Measurements from ENCODE around the gene NDRG4. TPM values are rescaled to one million over a fixed set of nuclear protein-coding genes. Genes with fewer than 3 reads are reported as not detected.

NDRG4 gene
- polyA plus RNA-seq, 1 of the 3 experiments (the other 2 are of a cell fraction), result 52.0 TPM

Small RNA genes lying within 50 kb of the gene (small RNA-seq; reads per million reads assigned to genes)
- gene RNU6-103P, result 0 reads per million in 7 experiments
- gene SNORA46, result 28.4 to 744 (median 96.1) reads per million in 7 experiments
- gene SNORA50A, result 0 reads per million in 7 experiments

Other genes starting within 250 kb of the NDRG4 start
- not detected in 2 replicates for gene PRSS54, start 205.1 kb upstream of the NDRG4 start, polyA plus RNA-seq (2012; rRNA removed)
- gene GINS3, start 107.7 kb upstream of the NDRG4 start, polyA plus RNA-seq (2012; rRNA removed), result 8.7 and 9.8 TPM in 2 replicates
- 17.2 and 22.2 TPM in 2 replicates for gene SETD6, start 15.4 kb downstream of the NDRG4 start, polyA plus RNA-seq (2012; rRNA removed)
- gene CNOT1, start 129.7 kb downstream of the NDRG4 start, polyA plus RNA-seq (2012; rRNA removed), result 77.8 and 90.3 TPM in 2 replicates
- 14.1 and 19.3 TPM in 2 replicates for gene SLC38A7, start 184.6 kb downstream of the NDRG4 start, polyA plus RNA-seq (2012; rRNA removed)
- 59.2 and 69.2 TPM in 2 replicates for gene GOT2, start 234.2 kb downstream of the NDRG4 start, polyA plus RNA-seq (2012; rRNA removed)

All from SK-N-SH (cell line).